Mesodermal cell (in vitro differentiated cells): ENCODE results near the gene RABL3.
"Not testable (repeated sequence)": the region's sequence is repeated elsewhere in the genome, so short reads cannot be mapped to it uniquely, and the experiment has no call there.

Experiments used
- H3K27ac ChIP-seq: 2 replicates; pipeline ENCODE4 v1.7.0; 2013; ENCODE audit warnings: mild to moderate bottlenecking, low read depth, low read length, moderate library complexity; ENCODE audit not compliant: severe bottlenecking
- H3K36me3 ChIP-seq: 2 replicates; pipeline ENCODE4 v1.7.1; 2013; ENCODE audit warnings: mild to moderate bottlenecking, low read length, moderate library complexity; ENCODE audit not compliant: control insufficient read depth, insufficient read depth
- H3K4me1 ChIP-seq: one replicate; pipeline ENCODE4 v1.7.1; 2013; ENCODE audit warnings: mild to moderate bottlenecking, low read length; ENCODE audit not compliant: insufficient read depth, control insufficient read depth, poor library complexity, severe bottlenecking
- H3K4me3 ChIP-seq: 2 replicates; pipeline ENCODE4 v1.7.0; 2013; ENCODE audit warnings: low read length, control low read depth, mild to moderate bottlenecking; ENCODE audit not compliant: insufficient read depth, poor library complexity, severe bottlenecking; ENCODE audit errors: extremely low read depth
- H3K9me3 ChIP-seq: 2 replicates; pipeline ENCODE4 v1.7.1; 2013; ENCODE audit warnings: mild to moderate bottlenecking, low read length, moderate library complexity; ENCODE audit not compliant: control insufficient read depth
- WGBS, 2 experiments: methylation state at CpG; one replicate each; pipeline ENCODE4 v1.1.5; 2013; ENCODE audit warnings: missing lambda C conversion rate in 2 of 2; ENCODE audit not compliant: insufficient coverage in 2 of 2; 5-methylcytosine and 5-hydroxymethylcytosine counted together

Gene RABL3

GRCh38 chr3:120646771-120647432 is 95.4 kb downstream of the RABL3 start:
- Histone ChIP-seq H3K27ac (no peak overlapping the region), H3K36me3 (no peaks in the 10 kb centered on the region), H3K4me1 (no peaks in the 10 kb centered on the region), H3K9me3 (no peaks in the 10 kb centered on the region), H3K4me3 (no peak overlapping the region)
- WGBS, 2 experiments = 88 to 95% methylated on average over 3 to 4 of the region's 5 CpGs

- 83 to 94% methylated on average over 3 of the region's 5 CpGs for WGBS, 2 experiments
- no peak overlapping the region for H3K4me3 ChIP-seq
- no peaks in the 10 kb centered on the region for H3K36me3 ChIP-seq
- H3K27ac ChIP-seq = no peak overlapping the region
- H3K9me3 ChIP-seq = no peaks in the 10 kb centered on the region
- no peaks in the 10 kb centered on the region for H3K4me1 ChIP-seq
These were observed 97.1 kb downstream of the RABL3 start for GRCh38 chr3:120645083-120645845.

GRCh38 chr3:120642368-120642948 is 99.9 kb downstream of the RABL3 start:
- Histone ChIP-seq H3K4me1 (no peaks in the 10 kb centered on the region), H3K9me3 (no peaks in the 10 kb centered on the region), H3K27ac (peak overlapping the region; percentile 62), H3K4me3 (no peak overlapping the region), H3K36me3 (no peaks in the 10 kb centered on the region)
- 100% methylated on average over 2 to 3 of the region's 4 CpGs for WGBS, 2 experiments

GRCh38 chr3:120641696-120642246 is 100.5 kb downstream of the RABL3 start:
- Histone ChIP-seq H3K36me3 (no peaks in the 10 kb centered on the region), H3K4me1 (no peaks in the 10 kb centered on the region), H3K4me3 (no peak overlapping the region), H3K9me3 (no peaks in the 10 kb centered on the region), H3K27ac (peak overlapping the region; percentile 62)
- WGBS, 2 experiments = 100% methylated on average over 1 to 2 of the region's 2 CpGs

- no peaks in the 10 kb centered on the region for H3K36me3 ChIP-seq
- H3K4me3 ChIP-seq = no peak overlapping the region
- no peaks in the 10 kb centered on the region for H3K4me1 ChIP-seq
- 100% methylated on average over 1 of the region's 1 CpG; no CpG with 5 or more reads in 1 of the 2 experiments for WGBS, 2 experiments
- no peaks in the 10 kb centered on the region for H3K9me3 ChIP-seq
- no peak overlapping the region for H3K27ac ChIP-seq
These were observed 102.1 kb downstream of the RABL3 start for GRCh38 chr3:120640231-120640630.

- not testable (repeated sequence) for H3K4me3 ChIP-seq, H3K36me3 ChIP-seq, H3K27ac ChIP-seq, H3K4me1 ChIP-seq, H3K9me3 ChIP-seq
- WGBS, 2 experiments = 82 to 100% methylated on average over 2 to 3 of the region's 4 CpGs
These were observed 103.5 kb downstream of the RABL3 start for GRCh38 chr3:120638820-120639219.

GRCh38 chr3:120637851-120638559 is 104.3 kb downstream of the RABL3 start:
- H3K36me3 ChIP-seq = no peaks in the 10 kb centered on the region
- no peak overlapping the region for H3K4me3 ChIP-seq
- H3K4me1 ChIP-seq = no peaks in the 10 kb centered on the region
- H3K9me3 ChIP-seq = no peaks in the 10 kb centered on the region
- no peak overlapping the region for H3K27ac ChIP-seq
- 83 to 84% methylated on average over 5 of the region's 6 CpGs for WGBS, 2 experiments

- Histone ChIP-seq H3K36me3 (no peaks in the 10 kb centered on the region), H3K4me3 (no peak overlapping the region), H3K4me1 (no peaks in the 10 kb centered on the region), H3K27ac (no peak overlapping the region), H3K9me3 (no peaks in the 10 kb centered on the region)
- no CpG with 5 or more reads among the region's 2 CpGs for WGBS, 2 experiments
These were observed 105.4 kb downstream of the RABL3 start for GRCh38 chr3:120636795-120637401.
